Camera-type eye (tissue), 1 donor: ENCODE data around the gene TRIM48. TPM values are rescaled to one million over a fixed set of nuclear protein-coding genes. Genes with fewer than 3 reads are reported as not detected.

Experiments used
- total RNA-seq: library from RNA; depleted of rRNA; stranded (reverse); fragments of >200 nt; gene quantifications from one replicate; pipeline ENCODE4 v1.2.3, GENCODE V29; 2014

Gene TRIM48, protein sequence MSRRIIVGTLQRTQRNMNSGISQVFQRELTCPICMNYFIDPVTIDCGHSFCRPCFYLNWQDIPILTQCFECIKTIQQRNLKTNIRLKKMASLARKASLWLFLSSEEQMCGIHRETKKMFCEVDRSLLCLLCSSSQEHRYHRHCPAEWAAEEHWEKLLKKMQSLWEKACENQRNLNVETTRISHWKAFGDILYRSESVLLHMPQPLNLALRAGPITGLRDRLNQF
- total RNA-seq = not detected

GRCh38 chr11:55261855-55262254 is at the start of gene TRIM48:
TRIM48 (plus strand) TSS chr11:55262155; CDS start chr11:55262268, 113 bp downstream.

Other genes starting within 250 kb of the TRIM48 start
- 4.2 TPM for gene OR4A16, start 81.0 kb downstream of the TRIM48 start, total RNA-seq
- not detected for gene OR4A15, start 105.8 kb downstream of the TRIM48 start, total RNA-seq